Fibroblast of mammary gland (primary cell): ENCODE measurements around the gene CACNA2D3.

Experiments
- DNase-seq: peaks from one replicate; pipeline ENCODE4 v3.0.0-alpha.2; 2010; ENCODE audit warnings: low read depth
- H3K4me3 ChIP-seq: 2 replicates; pipeline ENCODE4 v1.5.1; 2011; ENCODE audit warnings: low read depth, mild to moderate bottlenecking, low read length, moderate library complexity; ENCODE audit not compliant: control insufficient read depth
- TF ChIP-seq, protein P1 (sequence below): conservative IDR thresholded peaks from 2 replicates; pipeline ENCODE4 v1.5.1; 2011; ENCODE audit warnings: low read depth, low read length, inconsistent platforms; ENCODE audit not compliant: control insufficient read depth, insufficient read depth

CACNA2D3 gene

GRCh38 chr3:54785976-54786375 lies 663.6 kb downstream of the CACNA2D3 start:
- TF ChIP-seq, protein P1, sequence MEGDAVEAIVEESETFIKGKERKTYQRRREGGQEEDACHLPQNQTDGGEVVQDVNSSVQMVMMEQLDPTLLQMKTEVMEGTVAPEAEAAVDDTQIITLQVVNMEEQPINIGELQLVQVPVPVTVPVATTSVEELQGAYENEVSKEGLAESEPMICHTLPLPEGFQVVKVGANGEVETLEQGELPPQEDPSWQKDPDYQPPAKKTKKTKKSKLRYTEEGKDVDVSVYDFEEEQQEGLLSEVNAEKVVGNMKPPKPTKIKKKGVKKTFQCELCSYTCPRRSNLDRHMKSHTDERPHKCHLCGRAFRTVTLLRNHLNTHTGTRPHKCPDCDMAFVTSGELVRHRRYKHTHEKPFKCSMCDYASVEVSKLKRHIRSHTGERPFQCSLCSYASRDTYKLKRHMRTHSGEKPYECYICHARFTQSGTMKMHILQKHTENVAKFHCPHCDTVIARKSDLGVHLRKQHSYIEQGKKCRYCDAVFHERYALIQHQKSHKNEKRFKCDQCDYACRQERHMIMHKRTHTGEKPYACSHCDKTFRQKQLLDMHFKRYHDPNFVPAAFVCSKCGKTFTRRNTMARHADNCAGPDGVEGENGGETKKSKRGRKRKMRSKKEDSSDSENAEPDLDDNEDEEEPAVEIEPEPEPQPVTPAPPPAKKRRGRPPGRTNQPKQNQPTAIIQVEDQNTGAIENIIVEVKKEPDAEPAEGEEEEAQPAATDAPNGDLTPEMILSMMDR, result no peak
- H3K4me3 ChIP-seq, result no peak overlapping the region

GRCh38 chr3:54790051-54790450 lies 667.7 kb downstream of the CACNA2D3 start:
- TF ChIP-seq, protein P1, result no peak
- no peak overlapping the region for H3K4me3 ChIP-seq
- no peak for DNase-seq

More at GRCh38 chr3:54785976-54786375, 663.6 kb downstream of the CACNA2D3 start:
- DNase-seq, result no peak

GRCh38 chr3:54791501-54792156 lies 669.3 kb downstream of the CACNA2D3 start:
- TF ChIP-seq, protein P1, result no peak
- H3K4me3 ChIP-seq, result no peak overlapping the region
- no peak for DNase-seq

- no peak overlapping the region for H3K4me3 ChIP-seq
- no peak for DNase-seq
- TF ChIP-seq, protein P1, result no peak
Observed at GRCh38 chr3:54792584-54792983, 670.2 kb downstream of the CACNA2D3 start.

DNA sequence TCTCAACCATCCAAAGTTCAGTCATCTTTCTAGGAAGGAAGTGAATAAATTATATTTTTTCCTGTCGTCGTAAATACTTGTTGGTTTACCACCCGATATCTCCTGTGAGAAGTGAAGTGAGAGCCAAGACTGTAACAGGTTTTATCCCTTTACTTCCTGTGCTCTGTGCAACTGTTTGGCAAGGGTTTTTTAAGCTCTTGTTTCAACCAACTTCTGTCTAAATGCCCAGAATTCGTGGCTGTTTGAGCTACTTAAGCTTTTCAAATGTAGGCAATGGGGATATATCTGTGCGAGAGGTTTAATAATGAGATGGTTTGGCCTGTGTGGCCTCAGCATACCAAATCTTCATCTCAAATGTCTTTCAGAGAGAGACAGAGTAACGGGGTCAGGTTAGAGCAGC lies 670.8 kb downstream of the CACNA2D3 start:
- TF ChIP-seq, protein P1, result no peak
- no peak for DNase-seq

GRCh38 chr3:54797111-54797510 lies 674.8 kb downstream of the CACNA2D3 start:
- TF ChIP-seq, protein P1, result no peak
- H3K4me3 ChIP-seq, result no peak overlapping the region
- DNase-seq, result no peak

More for the DNA sequence above, 670.8 kb downstream of the CACNA2D3 start:
- H3K4me3 ChIP-seq, result no peak overlapping the region
